KOPT-K1 (cell line): ENCODE results near the gene MICAL3.
"Not testable (repeated sequence)": the region's sequence is repeated elsewhere in the genome, so short reads cannot be mapped to it uniquely, and the experiment has no call there.

ENCODE experiments used
- H3K27ac ChIP-seq: fragments of 200-600 bp; sonication (generic); 2 replicates; pipeline ENCODE4 v1.5.1; 2016; ENCODE audit warnings: antibody characterized with exemption, mild to moderate bottlenecking, low read depth, low read length; ENCODE audit not compliant: poor library complexity, severe bottlenecking
- H3K36me3 ChIP-seq: fragments of 200-600 bp; sonication (generic); 2 replicates; pipeline ENCODE4 v1.5.1; 2017; ENCODE audit warnings: antibody characterized with exemption, mild to moderate bottlenecking, low read length, moderate library complexity; ENCODE audit not compliant: insufficient read depth
- H3K9me3 ChIP-seq: fragments of 200-600 bp; sonication (generic); 2 replicates; pipeline ENCODE4 v1.5.1; 2017; ENCODE audit warnings: antibody characterized with exemption, low read length, mild to moderate bottlenecking; ENCODE audit not compliant: insufficient read depth, poor library complexity, severe bottlenecking

MICAL3 gene

GRCh38 chr22:18050065-18050464 lies 25.7 kb upstream of the MICAL3 start:
- Histone ChIP-seq H3K36me3 (no peaks in the 10 kb centered on the region), H3K9me3 (no peaks in the 10 kb centered on the region), H3K27ac (no peak overlapping the region)

DNA sequence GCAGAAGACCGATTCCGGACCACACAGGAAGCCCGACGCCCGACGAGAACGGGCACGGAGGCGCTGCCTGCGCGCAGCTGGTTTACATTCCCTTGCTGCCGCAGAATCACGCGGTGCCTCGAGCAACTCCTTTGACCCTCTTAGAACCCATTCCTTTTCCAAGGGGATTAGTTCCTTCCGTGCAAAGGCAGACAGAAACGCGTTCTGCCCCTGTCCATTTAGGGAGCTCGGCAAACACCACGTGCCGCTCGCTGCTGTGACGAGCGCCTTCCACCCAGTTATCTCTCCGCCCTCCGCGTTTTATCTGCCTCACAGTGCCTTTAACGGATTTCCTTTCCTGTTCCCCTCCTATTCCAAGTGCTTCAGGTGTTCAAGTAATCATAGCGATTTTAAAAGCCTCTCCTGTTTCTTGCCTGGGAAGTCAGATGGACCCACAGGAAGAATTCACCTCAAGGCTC lies 24.1 kb upstream of the MICAL3 start:
- no peaks in the 10 kb centered on the region for H3K9me3 ChIP-seq
- H3K36me3 ChIP-seq = no peaks in the 10 kb centered on the region
- H3K27ac ChIP-seq = no peak overlapping the region

DNA sequence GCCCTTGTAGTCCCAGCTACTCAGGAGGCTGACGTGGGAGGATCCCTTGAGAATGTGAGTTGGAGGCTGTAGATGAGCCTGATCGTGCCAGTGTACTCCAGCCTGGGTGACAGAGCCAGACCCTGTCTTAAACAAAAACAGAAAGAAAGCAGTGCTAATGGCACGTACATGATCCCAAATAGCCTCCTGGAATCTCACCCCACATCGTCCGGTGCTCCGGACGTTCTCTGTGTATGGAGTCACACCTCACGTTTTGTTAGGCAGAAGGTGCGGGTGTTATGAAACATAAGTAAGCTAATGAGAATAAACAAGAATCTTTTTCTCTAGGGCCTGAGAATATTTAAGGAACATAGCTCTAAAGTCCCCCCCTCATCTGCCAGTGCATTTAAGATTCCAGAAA lies 23.7 kb upstream of the MICAL3 start:
- Histone ChIP-seq H3K36me3 (no peaks in the 10 kb centered on the region), H3K27ac (no peak overlapping the region), H3K9me3 (no peaks in the 10 kb centered on the region)

- Histone ChIP-seq H3K36me3 (no peaks in the 10 kb centered on the region), H3K9me3 (no peaks in the 10 kb centered on the region), H3K27ac (no peak overlapping the region)
These were observed 21.4 kb upstream of the MICAL3 start for GRCh38 chr22:18045794-18046193.

DNA sequence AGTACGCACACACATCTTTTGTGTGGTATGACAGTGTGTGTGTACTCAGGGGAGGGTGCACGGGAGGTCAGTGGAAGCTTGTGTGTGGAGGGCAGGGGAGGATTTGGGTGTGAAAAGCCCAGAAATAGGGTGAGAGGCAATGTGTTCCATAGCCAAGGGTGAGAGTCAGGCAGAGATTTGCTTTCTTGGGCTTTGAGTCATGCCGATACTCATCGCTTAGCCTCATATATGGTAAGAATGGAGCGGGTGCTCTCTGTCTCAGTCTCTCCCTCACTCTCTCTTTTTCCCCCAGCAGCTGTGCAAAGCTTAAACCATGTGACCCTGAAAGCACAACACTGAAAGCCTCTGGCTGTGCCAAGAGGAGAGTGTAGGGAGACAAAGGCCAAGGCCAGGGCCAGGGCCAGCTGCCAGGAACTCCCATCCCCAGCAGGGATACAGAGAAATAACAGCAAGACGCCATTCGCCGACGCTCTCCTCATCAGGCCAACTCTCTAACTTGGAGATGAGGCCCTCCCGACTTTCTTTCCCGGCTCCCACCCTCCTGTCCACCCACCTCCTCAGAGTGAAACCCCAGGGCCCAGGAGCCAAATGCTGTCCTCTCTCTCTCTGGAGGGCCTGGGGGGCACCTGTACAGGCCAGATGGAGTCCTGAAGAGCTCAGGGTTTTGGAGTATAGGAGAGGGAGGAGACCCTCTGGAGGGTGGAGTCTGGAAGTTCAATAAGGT lies 20.3 kb upstream of the MICAL3 start:
- Histone ChIP-seq H3K9me3 (no peaks in the 10 kb centered on the region), H3K36me3 (no peaks in the 10 kb centered on the region), H3K27ac (no peak overlapping the region)

GRCh38 chr22:18042685-18043084 lies 18.3 kb upstream of the MICAL3 start:
- Histone ChIP-seq H3K9me3 (no peaks in the 10 kb centered on the region), H3K36me3 (no peaks in the 10 kb centered on the region), H3K27ac (no peak overlapping the region)

DNA sequence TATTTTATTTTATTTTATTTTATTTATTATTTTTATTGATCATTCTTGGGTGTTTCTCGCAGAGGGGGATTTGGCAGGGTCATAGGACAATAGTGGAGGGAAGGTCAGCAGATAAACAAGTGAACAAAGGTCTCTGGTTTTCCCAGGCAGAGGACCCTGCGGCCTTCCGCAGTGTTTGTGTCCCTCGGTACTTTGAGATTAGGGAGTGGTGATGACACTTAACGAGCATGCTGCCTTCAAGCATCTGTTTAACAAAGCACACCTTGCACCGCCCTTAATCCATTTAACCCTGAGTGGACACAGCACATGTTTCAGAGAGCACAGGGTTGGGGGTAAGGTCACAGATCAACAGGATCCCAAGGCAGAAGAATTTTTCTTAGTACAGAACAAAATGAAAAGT lies 16.5 kb upstream of the MICAL3 start:
- H3K36me3 ChIP-seq, H3K9me3 ChIP-seq, H3K27ac ChIP-seq: not testable (repeated sequence)

DNA sequence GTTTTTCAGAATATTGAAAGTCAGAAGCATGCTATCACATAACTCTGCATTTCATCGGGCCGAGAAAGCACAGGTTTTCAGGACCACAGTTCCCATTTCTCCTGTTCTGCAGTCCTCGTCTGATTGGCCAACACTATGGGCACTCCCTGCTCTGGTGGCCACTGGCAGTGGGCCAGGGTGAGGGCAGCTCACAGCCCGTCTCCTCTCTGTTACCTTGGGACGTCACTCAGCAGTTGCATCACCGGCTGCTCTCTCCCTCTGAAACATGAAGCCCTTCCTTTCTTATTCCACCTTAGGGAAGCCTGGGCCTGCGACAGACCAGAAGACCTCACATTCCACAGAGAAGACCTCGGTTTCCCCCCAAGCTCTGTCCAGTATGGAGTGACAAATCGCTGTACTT lies 11.4 kb upstream of the MICAL3 start:
- no peaks in the 10 kb centered on the region for H3K9me3 ChIP-seq
- no peaks in the 10 kb centered on the region for H3K36me3 ChIP-seq
- no peak overlapping the region for H3K27ac ChIP-seq

DNA sequence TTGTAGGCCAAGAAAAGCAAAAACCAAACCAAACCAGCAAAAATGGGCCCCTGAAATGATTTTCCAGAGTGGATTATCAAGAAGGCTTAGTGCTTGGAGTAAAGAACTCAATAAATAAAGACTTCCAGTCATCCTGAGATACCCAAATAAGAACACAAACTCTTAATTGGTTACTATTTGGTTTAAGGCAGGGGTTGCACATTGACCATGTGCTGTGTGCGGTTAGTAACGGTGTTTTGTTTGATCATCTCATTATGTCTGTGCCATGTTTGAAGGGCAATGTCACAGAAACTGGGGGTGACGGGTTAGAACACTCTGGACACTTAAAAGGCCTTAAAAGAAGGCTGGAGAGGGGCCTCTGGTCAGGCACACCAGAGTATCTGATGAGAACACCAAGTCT lies 9.7 kb upstream of the MICAL3 start:
- no peaks in the 10 kb centered on the region for H3K36me3 ChIP-seq
- no peak overlapping the region for H3K27ac ChIP-seq
- H3K9me3 ChIP-seq = no peaks in the 10 kb centered on the region

DNA sequence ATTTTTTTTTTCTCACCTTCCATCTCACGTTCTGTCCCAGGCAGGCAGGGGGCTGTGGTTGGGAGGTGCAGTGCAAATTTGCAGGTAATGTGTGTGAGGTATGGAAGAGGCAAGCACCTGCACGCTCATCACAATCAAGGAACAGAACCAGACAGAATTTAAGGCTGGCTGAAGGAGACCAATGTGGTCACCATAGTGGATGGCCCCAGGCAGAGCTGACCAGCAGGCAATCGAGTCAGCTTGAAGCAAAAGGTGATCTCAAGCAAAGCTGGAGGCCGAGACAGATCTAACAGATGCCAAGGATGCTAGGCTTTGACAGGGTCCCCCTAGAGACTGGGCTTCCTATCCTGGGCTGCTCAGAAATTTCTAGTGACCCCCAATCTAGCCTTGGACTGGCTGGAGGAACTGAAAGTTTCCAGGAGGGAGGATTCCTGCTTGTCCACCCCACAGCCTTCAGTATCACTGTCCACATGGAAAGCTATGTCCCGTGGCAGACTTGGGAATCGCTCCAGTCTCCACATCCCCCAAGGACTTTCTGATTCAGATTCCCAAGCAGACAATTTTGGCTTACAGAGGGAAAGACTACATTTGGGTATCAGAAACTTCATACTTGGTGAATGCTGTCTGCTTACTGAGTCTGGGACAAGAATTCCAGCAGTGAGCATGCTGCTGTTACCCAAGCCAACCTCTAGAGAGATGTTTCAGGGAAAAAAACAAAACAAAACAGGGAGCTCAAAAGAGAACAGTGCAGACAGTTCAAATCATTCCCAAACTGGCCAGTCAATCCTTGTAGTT lies 9.0 kb upstream of the MICAL3 start:
- no peak overlapping the region for H3K27ac ChIP-seq
- no peaks in the 10 kb centered on the region for H3K36me3 ChIP-seq
- no peaks in the 10 kb centered on the region for H3K9me3 ChIP-seq

DNA sequence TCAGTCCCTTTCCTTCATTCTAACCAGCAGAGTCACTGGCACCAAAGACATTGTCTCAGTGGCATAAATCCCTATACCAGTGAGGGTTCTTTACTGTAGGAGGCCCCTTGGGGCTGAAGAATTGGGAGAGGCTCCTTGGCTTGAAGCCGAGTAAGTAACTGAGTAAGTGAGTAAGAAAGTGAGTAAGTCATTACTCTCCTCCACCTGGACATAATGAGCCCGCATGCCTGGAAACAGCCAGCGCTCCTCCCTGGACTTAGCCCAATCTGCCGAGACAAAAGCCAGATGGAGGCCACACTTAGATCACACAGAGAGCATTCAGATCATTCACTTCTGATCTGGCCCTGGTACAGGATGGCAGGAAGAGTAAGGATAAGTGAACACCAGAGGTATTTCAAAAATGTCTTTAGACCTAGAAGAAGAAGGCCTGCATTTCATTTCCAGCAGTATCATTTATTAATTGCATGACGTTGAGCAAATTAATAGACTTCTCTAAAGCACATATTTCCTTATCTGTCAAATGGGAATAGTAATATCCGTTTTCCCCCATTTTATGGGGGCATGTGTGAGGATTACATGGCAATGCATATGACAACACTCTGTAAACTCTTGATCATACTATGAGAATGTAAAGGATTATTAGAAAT lies 8.2 kb upstream of the MICAL3 start:
- Histone ChIP-seq H3K9me3 (no peaks in the 10 kb centered on the region), H3K27ac (no peak overlapping the region), H3K36me3 (no peaks in the 10 kb centered on the region)

DNA sequence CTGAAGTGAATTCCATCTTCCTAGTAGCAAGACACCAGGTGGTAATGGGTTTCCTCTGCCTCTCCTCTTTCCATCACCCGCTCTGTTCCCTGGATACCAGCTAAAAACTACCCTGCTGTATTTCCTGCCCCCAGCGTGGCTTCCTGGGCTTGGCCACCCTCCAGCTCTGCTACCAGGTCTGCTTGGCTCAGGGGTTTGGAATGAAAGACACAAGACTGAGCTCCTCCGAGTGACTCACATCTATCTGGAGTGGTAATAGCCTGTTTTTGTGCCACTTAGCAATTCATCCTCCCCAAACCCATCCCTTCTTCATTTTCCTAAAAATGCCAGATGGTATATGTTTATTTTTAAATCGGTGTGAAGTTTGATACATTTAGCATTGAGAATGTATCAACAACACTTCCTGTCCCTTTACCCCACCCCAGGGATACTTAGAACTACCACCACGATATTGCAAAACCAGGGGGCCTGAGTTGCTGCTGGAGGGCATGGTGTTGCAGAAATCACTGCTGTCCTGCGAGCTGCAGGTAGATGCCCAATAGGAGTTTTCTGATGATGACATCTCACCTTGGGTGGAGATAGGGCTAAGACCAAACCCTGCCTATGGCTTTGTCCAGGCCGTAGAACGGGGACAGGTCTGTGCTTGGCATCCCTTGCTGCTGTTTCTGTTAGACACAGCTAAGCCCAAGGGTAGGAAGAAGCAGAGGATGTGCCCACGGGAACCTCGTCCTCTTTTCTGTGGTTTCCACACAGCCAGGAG lies 7.5 kb upstream of the MICAL3 start:
- Histone ChIP-seq H3K27ac (no peak overlapping the region), H3K36me3 (no peaks in the 10 kb centered on the region)

GRCh38 chr22:18029686-18030267 lies 5.4 kb upstream of the MICAL3 start:
- Histone ChIP-seq H3K36me3 (no peaks in the 10 kb centered on the region), H3K27ac (no peak overlapping the region), H3K9me3 (no peaks in the 10 kb centered on the region)

More for the DNA sequence above, 7.5 kb upstream of the MICAL3 start:
- no peaks in the 10 kb centered on the region for H3K9me3 ChIP-seq

DNA sequence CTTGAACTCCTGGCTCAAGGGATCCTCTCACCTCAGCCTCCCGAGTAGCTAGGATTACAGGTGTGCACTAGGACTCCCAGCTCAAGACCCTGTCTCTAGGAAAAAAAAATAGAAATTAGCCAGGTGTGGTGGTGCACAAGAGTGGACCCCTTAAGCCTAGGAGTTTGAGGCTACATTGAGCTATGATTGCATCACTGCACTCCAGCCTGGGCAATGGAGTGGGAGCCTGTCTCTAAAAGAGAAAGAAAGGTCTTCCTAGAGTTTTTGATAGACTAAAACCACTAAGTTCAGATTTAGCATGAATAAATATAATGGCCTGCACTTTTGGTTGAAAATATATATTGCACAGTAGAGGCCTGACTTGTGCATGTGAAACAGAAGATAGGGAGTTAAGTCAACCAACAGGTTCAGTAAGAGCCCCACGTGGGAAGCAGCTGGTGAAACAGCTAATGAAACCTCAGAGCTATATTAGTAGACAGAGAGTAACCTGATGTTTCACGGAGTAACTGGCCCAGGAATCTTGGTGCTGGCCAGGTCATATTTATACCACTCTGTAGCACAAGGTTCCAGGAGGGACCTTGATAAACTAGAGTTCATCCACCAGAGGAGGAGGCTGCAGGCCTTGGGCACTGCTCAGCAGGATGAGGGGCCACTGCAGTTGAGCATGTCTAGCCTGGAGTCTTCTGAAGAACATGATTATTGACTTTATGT lies 4.6 kb upstream of the MICAL3 start:
- H3K27ac ChIP-seq = no peak overlapping the region
- no peaks in the 10 kb centered on the region for H3K9me3 ChIP-seq
- no peaks in the 10 kb centered on the region for H3K36me3 ChIP-seq
